H1 (cell line): ENCODE measurements around the gene SELENOV. TPM values are rescaled to one million over a fixed set of nuclear protein-coding genes. Genes with fewer than 3 reads are reported as not detected.

Experiments used
- CTCF ChIA-PET: fragments of 300-600 bp; sonication (Branson Sonifier 250); formaldehyde crosslinking; loops from one replicate; lab custom pipeline; 2021; ENCODE audit not compliant: partially characterized antibody; lab: Charles Lee
- POLR2A ChIA-PET: fragments of 300-600 bp; sonication (Branson Sonifier 250); formaldehyde crosslinking; loops from one replicate; lab custom pipeline; 2021; ENCODE audit warnings: inconsistent platforms; ENCODE audit not compliant: partially characterized antibody; lab: Charles Lee
- DNase-seq, 2 experiments: peaks; one replicate each; pipeline versions ENCODE4 v3.0.0 to v3.0.0-alpha.2; 2010 to 2022; ENCODE audit warnings: low spot score in 2 of 2, low read depth in 1 of 2, mixed read lengths in 1 of 2
- FAIRE-seq: peaks from 2 replicates; lab custom pipeline; 2011; peaks lifted over from hg19 to GRCh38; lab: Jason Lieb, UNC
- H2AFZ ChIP-seq: 2 replicates; pipeline ENCODE4 v1.8.1; 2012; ENCODE audit warnings: low read length, inconsistent platforms
- H2AK5ac ChIP-seq: 2 replicates; pipeline ENCODE4 v1.6.1; 2013; ENCODE audit warnings: low read depth, low read length
- H2BK120ac ChIP-seq: replicated peaks from 2 replicates; pipeline ENCODE3; 2013; ENCODE audit warnings: low read depth, low read length, inconsistent platforms
- H2BK12ac ChIP-seq: 2 replicates; pipeline ENCODE4 v1.6.1; 2013; ENCODE audit warnings: low read depth, low read length
- H2BK15ac ChIP-seq: 2 replicates; pipeline ENCODE4 v1.6.1; 2013; ENCODE audit warnings: low read length
- H2BK20ac ChIP-seq: 2 replicates; pipeline ENCODE4 v1.6.1; 2013; ENCODE audit warnings: low read length
- H2BK5ac ChIP-seq: 2 replicates; pipeline ENCODE4 v1.6.1; 2013; ENCODE audit warnings: low read depth, low read length
- H3K14ac ChIP-seq: 2 replicates; pipeline ENCODE4 v1.6.1; 2013; ENCODE audit warnings: inconsistent platforms; ENCODE audit not compliant: insufficient read length
- H3K18ac ChIP-seq: 2 replicates; pipeline ENCODE4 v1.6.1; 2013; ENCODE audit warnings: low read length; ENCODE audit errors: extremely low read depth
- H3K23ac ChIP-seq: 2 replicates; pipeline ENCODE4 v1.6.1; 2013; ENCODE audit warnings: inconsistent platforms; ENCODE audit not compliant: insufficient read length
- H3K23me2 ChIP-seq: 2 replicates; pipeline ENCODE4 v1.6.1; 2013; ENCODE audit warnings: low read depth, low read length
- H3K27ac ChIP-seq: 2 replicates; pipeline ENCODE4 v1.6.1; 2011; ENCODE audit warnings: low read depth, low read length, inconsistent platforms
- H3K27me3 ChIP-seq, 4 experiments: replicated peaks in 1 of 4; 1 replicate in 1 of 4; 2 replicates in 3 of 4; pipeline versions ENCODE4 v1.6.1 to v1.8.1; 2011 to 2013; ENCODE audit warnings: low read length in 3 of 4, mild to moderate bottlenecking in 3 of 4, inconsistent platforms in 2 of 4, mixed read lengths in 2 of 4, moderate library complexity in 1 of 4; ENCODE audit not compliant: control insufficient read depth in 3 of 4, insufficient read depth in 3 of 4; ENCODE audit errors: extremely low read depth in 1 of 4
- H3K36me3 ChIP-seq, 4 experiments: 2 replicates each; pipeline versions ENCODE4 v1.6.1 to v1.8.1; 2011 to 2013; ENCODE audit warnings: mild to moderate bottlenecking in 4 of 4, low read length in 3 of 4, moderate library complexity in 2 of 4, control low read depth in 1 of 4, inconsistent platforms in 1 of 4; ENCODE audit not compliant: insufficient read depth in 4 of 4, control insufficient read depth in 2 of 4
- H3K4ac ChIP-seq: replicated peaks from 2 replicates; pipeline ENCODE3; 2013; ENCODE audit warnings: low read length, low read depth, mixed read lengths, inconsistent platforms; ENCODE audit not compliant: insufficient read length
- H3K4me1 ChIP-seq, 4 experiments: replicated peaks in 1 of 4; 1 replicate in 1 of 4; 2 replicates in 3 of 4; pipeline versions ENCODE4 v1.6.1 to v1.8.1; 2011 to 2013; ENCODE audit warnings: low read length in 3 of 4, inconsistent platforms in 2 of 4, mixed read lengths in 1 of 4; ENCODE audit not compliant: insufficient read depth in 4 of 4, control insufficient read depth in 3 of 4
- H3K4me2 ChIP-seq, 2 experiments: 2 replicates each; pipeline versions ENCODE4 v1.6.1 to v1.8.1; 2011 to 2013; ENCODE audit warnings: low read depth in 2 of 2, low read length in 2 of 2, control low read depth in 1 of 2, inconsistent platforms in 1 of 2, mild to moderate bottlenecking in 1 of 2; ENCODE audit not compliant: insufficient read depth in 1 of 2
- H3K4me3 ChIP-seq, 4 experiments: fragments of 200-600, 300-600 bp in 1 of 4; sonication (generic), shearing (Covaris generic), sonication (Bioruptor Twin) in 1 of 4; 2 replicates each; pipeline versions ENCODE4 v1.5.1 to v1.8.1; 2011 to 2016; ENCODE audit warnings: low read length in 4 of 4, low read depth in 3 of 4, control low read depth in 2 of 4, inconsistent platforms in 2 of 4, mild to moderate bottlenecking in 2 of 4, mixed read lengths in 1 of 4, moderate library complexity in 1 of 4; ENCODE audit not compliant: insufficient read depth in 2 of 4; ENCODE audit errors: extremely low read depth in 1 of 4
- H3K56ac ChIP-seq: replicated peaks from 2 replicates; pipeline ENCODE3; 2013; ENCODE audit warnings: low read depth, mild to moderate bottlenecking, mixed read lengths, low read length, inconsistent platforms; ENCODE audit not compliant: insufficient read length
- H3K79me1 ChIP-seq: 2 replicates; pipeline ENCODE4 v1.6.1; 2013; ENCODE audit warnings: low read depth, low read length, control low read depth
- H3K79me2 ChIP-seq, 2 experiments: 2 replicates each; pipeline versions ENCODE4 v1.6.1 to v1.8.1; 2012 to 2013; ENCODE audit warnings: low read length in 2 of 2, mild to moderate bottlenecking in 2 of 2, inconsistent platforms in 1 of 2; ENCODE audit not compliant: insufficient read depth in 2 of 2, control insufficient read depth in 1 of 2
- H3K9ac ChIP-seq, 4 experiments: replicated peaks in 1 of 4; 1 replicate in 1 of 4; 2 replicates in 3 of 4; pipeline versions ENCODE4 v1.6.1 to v1.8.1; 2011 to 2013; ENCODE audit warnings: low read depth in 3 of 4, low read length in 3 of 4, control low read depth in 2 of 4, mild to moderate bottlenecking in 2 of 4, moderate library complexity in 2 of 4, inconsistent platforms in 1 of 4; ENCODE audit errors: extremely low read depth in 1 of 4
- H3K9me3 ChIP-seq, 2 experiments: 2 replicates each; pipeline versions ENCODE4 v1.6.1 to v1.8.1; 2012 to 2013; ENCODE audit warnings: mild to moderate bottlenecking in 2 of 2, moderate library complexity in 2 of 2, control low read depth in 1 of 2, inconsistent platforms in 1 of 2, low read depth in 1 of 2, low read length in 1 of 2, mixed read lengths in 1 of 2; ENCODE audit not compliant: insufficient read depth in 2 of 2
- H4K20me1 ChIP-seq, 2 experiments: replicated peaks in 1 of 2; 2 replicates each; pipeline versions ENCODE3 to v1.8.1; 2011 to 2013; ENCODE audit warnings: inconsistent platforms in 2 of 2, low read length in 2 of 2, mild to moderate bottlenecking in 1 of 2; ENCODE audit not compliant: insufficient read depth in 2 of 2, control insufficient read depth in 1 of 2
- H4K5ac ChIP-seq: 2 replicates; pipeline ENCODE4 v1.6.1; 2013; ENCODE audit warnings: low read length, low read depth, mixed read lengths, inconsistent platforms; ENCODE audit not compliant: insufficient read length
- H4K8ac ChIP-seq: 2 replicates; pipeline ENCODE4 v1.8.0; 2013; ENCODE audit warnings: mild to moderate bottlenecking, moderate library complexity, low read length, inconsistent platforms; ENCODE audit not compliant: insufficient read depth; ENCODE audit errors: extremely low read depth
- H4K91ac ChIP-seq: replicated peaks from 2 replicates; pipeline ENCODE3; 2013; ENCODE audit warnings: low read length, mixed read lengths, inconsistent platforms; ENCODE audit not compliant: insufficient read length
- EGR1 ChIP-seq: IDR thresholded peaks from 2 replicates; pipeline ENCODE4 v1.6.1; 2011; ENCODE audit warnings: low read depth, low read length, borderline replicate concordance
- TAF1 ChIP-seq: IDR thresholded peaks from 2 replicates; pipeline ENCODE4 v1.6.1; 2011; ENCODE audit warnings: mild to moderate bottlenecking, low read depth, low read length
- TBP ChIP-seq: IDR thresholded peaks from 2 replicates; pipeline ENCODE4 v1.6.1; 2011; ENCODE audit warnings: low read depth, low read length, improper control_type of control experiment
- ZNF274 ChIP-seq: IDR thresholded peaks from 2 replicates; pipeline ENCODE4 v1.7.0; 2012; ENCODE audit warnings: low read length, borderline replicate concordance; ENCODE audit errors: extremely low read depth
- WGBS, 2 experiments: shearing (Covaris generic) in 1 of 2; methylation state at CpG; one replicate each; pipeline versions ENCODE4 v1.1.6 to v1.1.7; 2013 to 2015; ENCODE audit warnings: low lambda C conversion rate in 2 of 2, mixed read lengths in 2 of 2, inconsistent platforms in 1 of 2, low coverage in 1 of 2, missing lambda C conversion rate in 1 of 2; ENCODE audit not compliant: insufficient replicate concordance in 2 of 2, insufficient coverage in 1 of 2, insufficient read length in 1 of 2; ENCODE audit errors: extremely low coverage in 1 of 2, missing lambda C conversion rate in 1 of 2; 5-methylcytosine and 5-hydroxymethylcytosine counted together
- polyA plus RNA-seq, 7 experiments: library from polyadenylated mRNA; depleted of rRNA in 3 of 7; stranded (reverse) in 5 of 7; unstranded in 2 of 7; fragments of >200 nt in 5 of 7; fragments of 200-250 nt in 2 of 7; gene quantifications; 1 replicate in 5 of 7; 2 replicates in 1 of 7; 4 replicates in 1 of 7; pipeline versions ENCODE4 v1.2.1 to v1.2.3, GENCODE V29; 2011 to 2013; ENCODE audit warnings: missing spikeins in 2 of 7, mixed read lengths in 2 of 7
- total RNA-seq: library from RNA; stranded (reverse); fragmentation: NEBNext Ultra II Directional; extraction: Animal tissue kit (Norgen Biotek cat#: 25700); gene quantifications from 2 replicates; pipeline ENCODE4 v1.2.1, GENCODE V29; 2021
- TF ChIP-seq, protein P1 (sequence below), 3 experiments: IDR thresholded peaks; 1 replicate in 2 of 3; 2 replicates in 1 of 3; pipeline versions ENCODE4 v1.5.1 to v1.6.1; 2011; ENCODE audit warnings: low read length in 3 of 3, mild to moderate bottlenecking in 3 of 3, inconsistent platforms in 2 of 3, low read depth in 1 of 3, moderate library complexity in 1 of 3; ENCODE audit not compliant: insufficient read depth in 1 of 3; ENCODE audit errors: control extremely low read depth in 1 of 3

SELENOV gene
- total and polyA plus RNA-seq, 2 of the 8 experiments (the other 6 are each of a cell fraction or from before 2014, with no cell fraction given): 8.4 to 10.7 TPM

DNA sequence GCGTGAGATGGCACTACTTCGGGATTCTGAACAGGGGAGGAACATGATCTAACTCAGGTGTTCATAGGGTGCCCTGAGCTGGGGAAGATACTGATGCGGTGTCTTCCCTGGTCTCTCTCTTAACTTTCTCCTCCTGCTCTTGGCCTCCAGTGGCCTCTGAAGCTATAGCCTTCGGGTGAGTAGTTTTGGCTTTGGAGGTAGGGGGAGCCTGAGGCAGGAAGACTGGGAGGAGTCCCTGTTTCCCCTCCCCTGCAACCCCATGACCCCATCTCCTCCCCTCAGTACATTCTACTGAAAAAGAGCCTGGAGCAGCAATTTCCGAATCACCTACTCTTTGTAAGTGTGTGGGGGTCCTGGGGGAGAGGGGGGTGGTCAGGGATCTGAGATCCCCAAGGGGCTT lies 3.5 kb downstream of the SELENOV start:
- no peak for FAIRE-seq
- POLR2A ChIA-PET: interaction anchor here (0.7 to 3.0 kb wide), 19 partner anchors 10 to 182 kb away, joined by 3 to 18 read pairs (median 4); partner anchors contain the start of genes DLL3, EID2B, MED29 and PAF1
- H3K27ac ChIP-seq: 0 out of 2 replicates have a peak overlapping the region, but pooled peaks have one; percentile 18

More for the DNA sequence above, 3.5 kb downstream of the SELENOV start:
- H3K79me2 ChIP-seq: peaks cover 0 to 7% of the 10 kb centered on the region in 2 experiments; a peak in 3 of 4 replicates
- CTCF ChIA-PET: interaction anchor here (0.6 to 10.7 kb wide), 11 partner anchors 8 to 273 kb away, joined by 3 to 101 read pairs (median 4); partner anchors contain the start of gene EID2B
- H3K27me3 ChIP-seq: peaks cover 0 to 2% (median 0%) of the 10 kb centered on the region in 4 experiments; a peak in 2 of 7 replicates
- H4K91ac ChIP-seq: no peak overlapping the region
- H3K79me1 ChIP-seq: peaks cover 10% of the 10 kb centered on the region
- no peak overlapping the region for H3K23ac ChIP-seq
- 75% methylated on average over 5 of the region's 5 CpGs; no CpG with 5 or more reads in 1 of the 2 experiments for WGBS, 2 experiments
- H2BK5ac ChIP-seq: no peak overlapping the region
- H3K56ac ChIP-seq: no peak overlapping the region
- H2AFZ ChIP-seq: no peak overlapping the region
- H3K4me1 ChIP-seq: peaks cover 0 to 11% (median 5%) of the 10 kb centered on the region in 4 experiments; a peak in 6 of 7 replicates
- TF ChIP-seq TAF1: peak; percentile 45; the same call in 1 of the 2 replicates
- TF ChIP-seq ZNF274: no peak
- 0 out of 2 replicates have a peak, but pooled peaks have one; percentile 21 for TF ChIP-seq TBP
- TF ChIP-seq EGR1: no peak
- TF ChIP-seq, protein P1, sequence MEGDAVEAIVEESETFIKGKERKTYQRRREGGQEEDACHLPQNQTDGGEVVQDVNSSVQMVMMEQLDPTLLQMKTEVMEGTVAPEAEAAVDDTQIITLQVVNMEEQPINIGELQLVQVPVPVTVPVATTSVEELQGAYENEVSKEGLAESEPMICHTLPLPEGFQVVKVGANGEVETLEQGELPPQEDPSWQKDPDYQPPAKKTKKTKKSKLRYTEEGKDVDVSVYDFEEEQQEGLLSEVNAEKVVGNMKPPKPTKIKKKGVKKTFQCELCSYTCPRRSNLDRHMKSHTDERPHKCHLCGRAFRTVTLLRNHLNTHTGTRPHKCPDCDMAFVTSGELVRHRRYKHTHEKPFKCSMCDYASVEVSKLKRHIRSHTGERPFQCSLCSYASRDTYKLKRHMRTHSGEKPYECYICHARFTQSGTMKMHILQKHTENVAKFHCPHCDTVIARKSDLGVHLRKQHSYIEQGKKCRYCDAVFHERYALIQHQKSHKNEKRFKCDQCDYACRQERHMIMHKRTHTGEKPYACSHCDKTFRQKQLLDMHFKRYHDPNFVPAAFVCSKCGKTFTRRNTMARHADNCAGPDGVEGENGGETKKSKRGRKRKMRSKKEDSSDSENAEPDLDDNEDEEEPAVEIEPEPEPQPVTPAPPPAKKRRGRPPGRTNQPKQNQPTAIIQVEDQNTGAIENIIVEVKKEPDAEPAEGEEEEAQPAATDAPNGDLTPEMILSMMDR (IDR thresholded peaks at IDR 0.05; ENCODE audit: control extremely low read depth in 1 of 3, insufficient read depth in 1 of 3, low read depth in 1 of 3, low read length in 3 of 3): 0 out of 4 replicates have a peak, but pooled peaks of 1 of the 3 experiments have one; percentile 5
- H2BK15ac ChIP-seq: no peak overlapping the region
- H3K14ac ChIP-seq: no peak overlapping the region
- H2BK12ac ChIP-seq: no peak overlapping the region
- peaks cover 10% of the 10 kb centered on the region; the same call in 1 of the 2 replicates for H3K23me2 ChIP-seq
- peaks cover 2 to 4% of the 10 kb centered on the region in 2 experiments for H4K20me1 ChIP-seq
- H2AK5ac ChIP-seq: no peak overlapping the region
- H3K9ac ChIP-seq: no peak overlapping the region
- H3K36me3 ChIP-seq: peaks cover 2 to 13% (median 3%) of the 10 kb centered on the region in 4 experiments; a peak in 3 of 8 replicates
- DNase-seq: no peak
- no peak overlapping the region for H2BK20ac ChIP-seq
- H4K5ac ChIP-seq: no peak overlapping the region
- H2BK120ac ChIP-seq: no peak overlapping the region
- H3K4me3 ChIP-seq: peak overlapping the region in 1 of 4 experiments; percentile 26; a peak in 1 of 8 replicates
- H4K8ac ChIP-seq: no peak overlapping the region
- no peak overlapping the region for H3K18ac ChIP-seq
- H3K9me3 ChIP-seq: no peaks in the 10 kb centered on the region
- H3K4ac ChIP-seq: no peak overlapping the region
- peak overlapping the region; percentile 29 to 35; a peak in 2 of 4 replicates for H3K4me2 ChIP-seq
